Breast epithelium (tissue), 3 donors: ENCODE measurements around the gene STAT6.

Experiments
- CTCF ChIP-seq, 3 donors: fragments of 450-650 bp; IDR thresholded peaks; one replicate each; pipeline ENCODE4 v1.5.1; 2016 to 2017; ENCODE audit warnings: antibody characterized with exemption in 3 of 3, mild to moderate bottlenecking in 3 of 3, moderate library complexity in 3 of 3
- POLR2A ChIP-seq: fragments of 450-650 bp; IDR thresholded peaks from one replicate; pipeline ENCODE4 v1.6.1; 2016; ENCODE audit warnings: antibody characterized with exemption, mild to moderate bottlenecking, moderate library complexity

GRCh38 chr12:57057067-57057751 is 54.0 kb downstream of the STAT6 start:
- no peak for TF ChIP-seq CTCF (IDR thresholded peaks at IDR 0.05)
- no peak for TF ChIP-seq POLR2A
